ENCODE measurements around the gene RAB13.
A peak's percentile ranks its signal among the peaks of the same experiment; 100 is the strongest.

Gene RAB13

DNA sequence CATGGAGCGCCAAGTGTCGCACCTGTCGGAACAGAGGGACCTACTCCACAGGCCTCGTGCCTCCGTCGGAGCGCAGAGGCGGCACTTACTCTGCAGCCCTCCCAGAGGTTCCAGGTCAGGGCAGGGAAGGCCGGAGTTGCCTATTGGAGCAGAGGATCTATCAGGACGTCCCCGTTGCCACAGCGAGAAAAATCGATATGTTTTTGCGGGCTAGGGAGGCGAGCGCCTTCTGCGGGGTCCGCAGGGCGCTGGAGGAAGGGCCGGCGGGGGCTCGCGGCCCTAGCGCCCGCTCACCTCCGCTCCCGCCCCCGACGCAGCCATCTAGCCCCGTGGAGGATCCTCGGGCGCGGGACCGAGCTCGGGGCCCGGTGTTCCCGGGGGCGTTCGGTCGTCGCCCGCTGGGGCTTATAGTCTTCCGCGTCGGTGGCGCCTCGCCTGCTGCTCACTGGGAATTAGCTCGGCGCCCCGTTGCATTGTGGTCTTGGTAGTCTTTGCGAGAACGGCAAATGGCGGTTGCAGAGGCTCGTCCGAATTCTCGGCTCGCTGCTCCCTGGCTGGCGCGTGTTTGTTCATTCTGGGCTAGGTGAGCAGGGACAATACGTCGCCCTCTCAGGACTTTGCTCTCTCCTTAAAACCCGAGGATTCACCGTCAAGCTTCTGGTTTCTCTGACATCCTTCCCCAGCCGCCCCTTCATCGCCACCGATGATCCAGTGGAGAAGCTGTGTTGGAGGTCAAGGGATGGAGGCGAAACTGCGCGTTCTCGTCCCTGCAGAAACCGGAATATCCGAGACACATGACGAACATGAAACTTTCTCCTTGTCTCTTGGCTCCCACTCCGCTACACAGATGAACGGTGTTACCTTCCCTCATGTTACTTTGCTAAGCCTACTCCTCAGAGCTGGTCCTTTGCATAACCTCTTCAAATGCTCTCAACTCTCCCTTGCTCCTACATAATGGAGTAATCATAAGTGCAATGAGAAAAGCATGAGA, 8.6 kb downstream of the RAB13 start, which contains the start of gene JTB:
Gene JTB (minus strand): TSS at position 425 of the 991 bp plus-strand sequence. CDS start 422 bp downstream, at position 3.
- peak; percentile 73 to 74 for DNase-seq

DNA sequence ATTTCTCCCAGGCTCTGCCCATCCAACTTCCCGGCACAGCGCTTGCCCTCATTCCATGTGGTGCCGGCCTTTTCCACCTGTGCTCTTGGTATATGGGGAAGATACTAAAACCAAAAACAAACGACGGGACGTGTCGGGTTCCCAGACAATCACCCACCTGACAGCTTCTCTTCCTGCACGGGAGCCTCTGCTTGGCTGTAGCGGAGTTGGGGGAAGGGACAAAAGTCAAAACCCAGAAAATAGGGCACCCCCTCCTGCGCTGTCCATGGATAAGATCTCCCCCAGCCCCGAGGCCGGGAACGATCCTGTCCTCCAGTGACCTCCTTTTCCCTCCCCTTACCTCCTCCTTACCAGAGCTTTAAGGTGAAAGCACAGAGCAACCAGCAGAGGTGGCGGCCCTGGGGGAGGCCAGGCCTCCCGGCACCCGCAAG, 9.3 kb downstream of the RAB13 start:
- DNase-seq, result no peak

DNA sequence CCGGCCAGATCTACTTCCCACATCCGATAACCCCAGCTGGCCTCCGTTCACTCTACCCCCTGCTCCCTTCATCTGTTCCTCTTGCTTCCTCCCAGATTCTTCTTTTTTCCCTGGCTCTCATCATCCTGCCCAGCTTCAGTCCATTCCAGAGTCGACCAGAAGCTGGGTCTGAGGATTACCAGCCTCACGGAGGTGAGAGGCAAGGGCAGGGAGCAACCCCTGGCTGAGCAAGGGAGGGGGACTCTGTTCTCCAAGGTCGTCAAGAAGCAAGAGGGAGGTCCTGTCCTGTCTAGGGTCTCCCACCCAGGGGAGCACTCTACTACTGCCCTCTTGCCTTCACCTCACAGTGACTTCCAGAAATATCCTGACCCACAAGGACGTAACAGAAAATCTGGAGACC, 12.6 kb downstream of the RAB13 start:
- DNase-seq, result no peak

DNA sequence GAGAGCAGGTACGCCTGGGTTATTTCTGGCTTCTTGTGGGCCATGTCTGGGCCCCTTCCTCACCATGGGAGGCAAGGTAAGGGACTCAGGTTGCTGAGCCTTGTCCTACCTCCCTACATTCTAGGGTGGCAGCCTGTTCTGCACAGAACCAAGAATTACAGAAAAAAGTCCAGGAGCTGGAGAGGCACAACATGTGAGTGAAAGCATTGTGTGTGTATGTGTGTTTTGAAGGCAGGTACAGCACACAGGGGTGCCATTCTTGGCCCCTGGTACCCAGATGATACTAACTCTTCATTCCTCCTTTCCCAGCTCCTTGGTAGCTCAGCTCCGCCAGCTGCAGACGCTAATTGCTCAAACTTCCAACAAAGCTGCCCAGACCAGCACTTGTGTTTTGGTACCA, 13.1 kb downstream of the RAB13 start:
- no peak for DNase-seq

DNA sequence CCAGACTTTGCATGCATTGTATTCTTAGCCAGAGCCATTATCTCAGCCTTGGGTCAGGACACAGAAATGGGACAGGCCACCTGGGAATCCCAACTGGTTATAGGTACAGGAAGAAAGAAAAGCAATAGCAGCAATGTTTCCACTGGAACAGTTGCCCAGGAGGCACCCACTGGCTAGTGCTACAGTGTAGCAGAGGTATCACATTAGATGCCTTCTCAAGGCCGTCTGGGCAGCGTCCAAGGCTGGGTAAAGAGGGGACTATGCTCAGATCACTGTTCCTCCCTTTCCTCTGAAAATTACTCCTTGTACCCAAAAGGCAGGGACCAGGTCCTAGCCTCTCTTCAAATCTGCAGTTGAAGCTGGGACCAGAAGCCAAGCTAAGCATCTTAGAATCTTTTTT, 15.8 kb downstream of the RAB13 start:
- DNase-seq, result no peak

DNA sequence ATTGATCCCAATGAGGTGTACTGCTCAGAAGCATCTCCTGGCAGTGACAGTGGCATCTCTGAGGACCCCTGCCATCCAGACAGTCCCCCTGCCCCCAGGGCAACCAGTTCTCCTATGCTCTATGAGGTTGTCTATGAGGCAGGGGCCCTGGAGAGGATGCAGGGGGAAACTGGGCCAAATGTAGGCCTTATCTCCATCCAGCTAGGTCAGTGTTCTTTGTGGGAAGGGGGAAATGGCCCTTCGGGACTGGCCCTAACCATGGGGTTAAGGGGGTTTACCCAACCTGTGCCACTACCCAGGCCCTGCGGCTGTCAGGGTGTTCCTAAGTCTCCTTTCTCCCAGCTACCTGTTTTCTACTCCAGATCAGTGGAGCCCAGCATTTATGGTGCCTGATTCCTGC, 17.2 kb downstream of the RAB13 start:
- no peak for DNase-seq

DNA sequence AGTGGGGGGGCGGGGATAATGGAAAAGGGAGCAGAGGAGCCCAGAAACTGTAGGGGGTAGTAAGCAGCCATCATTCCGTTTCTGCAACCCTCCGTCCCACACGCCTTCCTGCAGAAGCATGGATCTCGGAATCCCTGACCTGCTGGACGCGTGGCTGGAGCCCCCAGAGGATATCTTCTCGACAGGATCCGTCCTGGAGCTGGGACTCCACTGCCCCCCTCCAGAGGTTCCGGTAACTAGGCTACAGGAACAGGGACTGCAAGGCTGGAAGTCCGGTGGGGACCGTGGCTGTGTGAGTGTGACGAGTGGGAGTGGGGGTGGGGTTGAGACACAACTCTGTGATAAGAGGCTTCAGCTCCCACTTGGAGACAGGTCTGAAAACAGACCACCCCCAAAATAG, 17.7 kb downstream of the RAB13 start:
- no peak for DNase-seq

DNA sequence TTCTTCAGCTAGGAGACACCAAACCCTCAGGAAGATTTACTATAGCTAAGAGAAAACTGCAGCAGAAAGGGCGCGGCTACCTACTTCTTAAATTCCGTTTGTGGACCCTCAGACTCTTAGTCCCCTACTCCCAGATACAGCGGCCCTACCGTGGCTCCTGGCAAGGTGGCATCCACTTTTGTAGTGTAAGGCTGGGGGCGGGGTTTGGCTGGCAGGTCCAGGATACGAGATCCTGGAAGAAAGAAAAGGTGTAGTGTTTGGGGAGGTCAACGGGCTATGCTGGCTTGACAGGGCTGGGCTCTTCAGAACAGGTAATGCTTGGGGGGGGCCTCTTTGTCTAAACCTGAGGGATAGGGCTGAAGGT, 18.2 kb downstream of the RAB13 start:
- DNase-seq, result no peak

DNA sequence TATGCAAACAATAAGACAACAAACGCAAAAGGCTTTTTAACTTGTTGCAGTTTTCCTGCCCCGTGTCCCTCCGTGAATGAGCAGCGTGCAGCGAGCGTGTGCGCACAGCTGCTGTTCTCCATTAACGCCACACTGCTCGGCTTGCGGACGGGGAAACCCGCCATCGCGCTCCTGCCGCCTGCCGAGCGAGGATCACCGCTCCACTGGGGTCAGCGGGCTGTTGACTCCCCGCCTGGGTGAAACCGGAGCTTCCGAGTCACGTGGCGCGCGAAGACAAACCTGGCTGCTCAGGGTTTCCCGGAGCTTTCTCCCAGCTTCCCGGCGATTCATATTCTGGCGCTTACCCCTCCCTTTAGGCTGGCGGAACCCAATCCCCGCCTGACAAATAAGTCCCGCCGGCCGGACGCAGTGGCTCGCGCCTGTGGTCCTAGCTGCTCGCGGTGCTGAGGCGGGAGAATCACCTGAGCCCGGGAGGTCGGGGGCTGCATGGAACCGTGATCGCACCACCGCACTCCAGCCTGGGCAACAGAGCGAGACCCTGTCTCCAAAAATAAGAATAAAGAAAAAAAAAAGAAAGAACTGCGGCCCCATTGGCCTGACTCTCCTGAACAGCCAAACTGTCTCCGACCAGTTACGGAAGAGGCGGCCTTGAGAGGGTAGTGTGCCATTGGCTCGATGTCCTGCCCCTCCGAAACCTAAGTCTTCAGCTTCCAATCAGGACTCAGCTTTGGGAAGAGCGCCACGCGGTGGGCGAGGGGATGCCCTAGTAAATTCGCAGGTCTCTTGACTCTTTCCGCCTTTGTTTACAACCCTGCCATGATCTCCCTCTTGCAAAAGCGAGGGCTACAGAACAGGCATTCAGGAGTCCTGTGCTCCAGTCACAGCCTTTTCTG, 18.8 kb downstream of the RAB13 start, which contains the start of gene CREB3L4:
Gene CREB3L4 (plus strand): TSS at position 796 of the 893 bp plus-strand sequence. CDS start 624 bp downstream, outside the sequence.
- peak; percentile 95 to 97 for DNase-seq

DNA sequence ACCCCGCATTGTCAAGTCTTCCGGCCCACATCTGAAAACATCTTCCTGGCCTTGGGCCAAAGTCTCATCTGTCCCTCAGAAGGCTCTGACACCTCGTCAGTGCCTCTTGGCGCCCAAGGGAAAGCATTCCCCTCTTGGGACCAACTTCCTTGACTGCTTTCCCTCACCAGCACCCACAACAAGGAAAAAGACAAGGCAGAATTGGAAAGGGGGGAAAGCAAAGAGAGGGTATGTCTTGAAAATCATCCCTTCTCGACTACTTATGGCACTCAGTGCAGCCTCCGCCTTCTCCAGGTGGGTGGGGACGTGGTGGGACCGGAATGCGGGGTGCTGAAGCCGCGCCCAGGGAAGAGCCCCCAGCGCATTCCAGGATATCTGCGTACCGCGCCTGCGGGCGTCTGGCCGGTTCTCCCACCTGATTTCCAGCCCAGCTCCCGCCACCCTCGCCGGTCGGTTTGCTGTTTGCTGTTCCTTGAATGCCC, 22.2 kb downstream of the RAB13 start:
- DNase-seq, result no peak

DNA sequence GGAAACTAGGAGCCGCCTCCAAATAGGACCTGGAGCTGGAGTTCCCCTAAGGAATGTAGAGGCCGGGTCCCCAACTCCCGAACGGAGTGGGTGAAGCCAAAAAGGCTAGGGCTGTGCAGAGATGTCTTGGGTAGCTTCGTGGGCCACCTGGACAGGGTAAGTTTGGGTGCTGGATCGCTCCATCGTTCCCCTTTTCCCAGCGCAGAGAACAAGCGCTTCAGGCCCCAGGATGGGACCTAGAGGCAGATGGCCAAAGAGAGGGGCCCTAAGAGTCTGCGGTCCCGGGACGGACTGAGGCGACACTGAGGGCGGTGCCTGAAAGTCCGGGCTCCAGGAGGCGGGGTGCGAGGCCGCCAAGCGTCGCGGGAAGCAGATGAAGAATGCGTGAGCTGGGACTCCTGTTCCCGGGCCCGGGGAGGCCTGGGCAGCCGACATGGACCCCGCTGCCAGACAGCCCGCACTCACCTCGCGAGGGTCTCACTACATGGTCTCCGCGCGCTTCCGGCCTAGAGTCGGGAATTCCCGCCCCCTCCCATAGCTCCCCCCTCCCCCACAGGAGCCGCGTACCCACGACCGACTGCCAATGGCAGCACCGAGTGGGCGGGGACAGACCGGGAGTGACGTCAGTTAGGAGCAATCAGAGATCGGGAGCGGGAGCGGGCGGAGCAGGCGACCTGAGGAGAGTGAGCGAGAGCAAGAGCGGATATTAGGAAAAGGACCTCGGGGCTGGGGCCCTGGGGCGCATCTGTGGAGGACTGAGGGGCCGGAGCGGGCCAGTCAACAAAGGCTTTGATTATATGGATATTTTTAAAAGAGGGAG, 22.9 kb downstream of the RAB13 start, which contains the start of gene SLC39A1:
Gene SLC39A1 (minus strand): TSS at position 508 of the 820 bp plus-strand sequence. CDS start 822 bp downstream, outside the sequence.
- DNase-seq, result peak; percentile 85 to 88

DNA sequence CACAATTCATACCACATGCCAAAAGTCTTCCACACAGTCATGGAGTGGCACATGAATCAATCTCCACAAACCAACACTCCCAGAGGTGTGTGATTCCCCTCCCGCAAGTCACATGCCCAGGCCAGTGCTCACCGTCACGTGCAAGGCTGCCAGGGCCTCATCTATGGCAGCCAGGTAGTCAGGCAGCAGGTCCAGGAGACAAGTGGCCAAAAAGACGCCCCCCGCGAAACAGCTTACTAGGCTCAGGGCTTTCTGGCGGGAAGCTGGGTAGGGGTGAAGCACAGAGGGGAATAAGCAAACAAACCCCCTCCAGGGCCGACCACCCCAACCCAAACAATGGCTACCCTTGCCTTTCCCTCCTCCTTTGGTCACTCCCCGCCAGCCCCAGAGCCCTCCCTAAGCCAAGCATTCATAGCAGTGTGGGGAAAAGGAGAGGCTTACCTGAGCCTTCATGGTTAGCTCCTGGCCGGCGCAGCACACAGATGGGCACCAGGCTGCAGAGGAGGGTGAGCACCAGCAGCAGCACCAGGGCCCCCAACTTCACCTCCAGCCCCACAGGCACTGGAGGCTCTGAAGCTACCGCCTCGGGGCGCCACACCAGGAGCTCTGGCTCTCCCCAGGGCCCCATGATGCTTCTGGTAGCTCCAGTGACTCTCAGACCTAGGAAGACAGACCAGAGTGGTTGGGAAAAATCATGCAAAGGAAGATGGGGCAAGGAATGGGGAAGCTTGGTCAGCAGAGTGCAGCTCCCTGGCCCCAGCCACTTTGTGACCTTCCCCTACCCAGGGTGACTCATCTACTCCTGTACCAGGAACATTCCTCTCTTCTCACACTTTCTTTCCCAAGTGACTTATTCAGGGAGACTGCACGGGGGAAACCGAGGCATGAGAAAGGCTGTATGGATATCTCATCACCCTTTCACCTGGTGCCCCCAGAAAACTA, 23.8 kb downstream of the RAB13 start:
- DNase-seq, result peak in 1 of 2 experiments; percentile 14

DNA sequence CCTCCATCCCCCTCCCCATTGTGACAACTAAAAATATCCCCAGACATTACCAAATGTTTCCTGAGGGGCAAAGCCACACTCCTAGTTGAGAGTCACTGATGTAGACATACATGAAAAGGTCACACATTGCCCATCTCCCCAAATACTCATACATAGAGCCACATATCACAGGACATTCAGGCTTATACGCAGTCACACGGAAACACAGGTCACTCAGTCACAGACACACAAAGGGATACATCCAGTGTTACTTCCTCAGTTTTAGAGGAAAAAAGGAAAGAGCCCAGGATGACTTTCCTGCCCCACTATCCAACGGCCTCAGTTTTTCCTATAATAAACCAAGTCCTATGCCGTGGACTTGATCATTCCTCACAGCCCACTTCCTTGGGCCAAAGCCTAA, 24.7 kb downstream of the RAB13 start:
- DNase-seq, result no peak

DNA sequence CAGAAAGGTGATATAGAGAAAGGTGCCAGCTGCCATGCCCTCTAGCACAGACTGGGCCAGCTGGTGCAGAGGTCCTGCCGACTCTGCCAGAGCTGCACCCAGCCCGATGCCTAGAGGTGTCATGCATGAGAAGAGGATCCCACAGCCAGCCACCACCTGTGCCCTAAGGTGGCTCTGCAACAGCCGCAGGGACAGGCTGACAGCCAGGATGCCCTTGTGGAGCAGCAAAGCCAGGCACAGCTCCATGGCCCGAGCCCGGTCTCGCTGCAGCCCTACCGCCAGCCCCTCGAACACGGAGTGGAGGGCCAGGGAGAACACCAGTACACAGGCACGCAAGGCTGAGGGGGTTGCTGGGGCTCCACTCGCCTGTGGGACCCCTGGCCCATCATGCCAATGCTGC, 25.9 kb downstream of the RAB13 start:
- no peak for DNase-seq

DNA sequence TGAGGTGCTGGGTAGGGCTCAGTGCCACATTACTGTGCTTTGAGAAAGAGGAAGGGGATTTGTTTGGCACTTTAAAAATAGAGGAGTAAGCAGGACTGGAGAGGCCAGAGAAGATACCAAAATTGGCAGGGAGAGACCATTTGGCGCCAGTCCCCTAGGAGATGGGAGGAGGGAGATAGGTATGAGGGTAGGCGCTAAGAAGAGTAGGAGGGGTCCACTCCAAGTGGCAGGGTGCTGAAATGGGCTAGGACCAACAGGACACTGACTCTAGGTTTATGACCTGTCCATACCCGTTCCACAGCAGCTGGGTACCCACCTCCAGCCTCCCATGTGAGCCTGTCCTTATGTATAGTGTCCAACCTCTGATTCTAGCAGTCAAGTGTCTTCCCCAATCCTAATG, 26.7 kb downstream of the RAB13 start:
- DNase-seq, result no peak

DNA sequence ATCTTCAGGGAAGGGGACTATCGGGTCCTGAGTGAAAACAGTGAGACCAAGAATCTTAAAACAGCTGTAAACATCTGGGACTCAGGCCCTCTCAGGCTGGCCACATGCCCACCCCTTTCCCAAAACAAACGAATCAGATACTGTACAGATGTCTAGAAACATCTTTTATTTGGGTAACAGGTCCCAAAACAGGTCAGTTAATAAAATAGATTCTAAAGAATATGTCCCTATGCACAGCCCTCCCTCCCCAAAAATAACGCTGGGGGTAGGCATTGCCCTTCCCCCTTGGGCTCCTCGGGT, 27.2 kb downstream of the RAB13 start:
- DNase-seq, result no peak

DNA sequence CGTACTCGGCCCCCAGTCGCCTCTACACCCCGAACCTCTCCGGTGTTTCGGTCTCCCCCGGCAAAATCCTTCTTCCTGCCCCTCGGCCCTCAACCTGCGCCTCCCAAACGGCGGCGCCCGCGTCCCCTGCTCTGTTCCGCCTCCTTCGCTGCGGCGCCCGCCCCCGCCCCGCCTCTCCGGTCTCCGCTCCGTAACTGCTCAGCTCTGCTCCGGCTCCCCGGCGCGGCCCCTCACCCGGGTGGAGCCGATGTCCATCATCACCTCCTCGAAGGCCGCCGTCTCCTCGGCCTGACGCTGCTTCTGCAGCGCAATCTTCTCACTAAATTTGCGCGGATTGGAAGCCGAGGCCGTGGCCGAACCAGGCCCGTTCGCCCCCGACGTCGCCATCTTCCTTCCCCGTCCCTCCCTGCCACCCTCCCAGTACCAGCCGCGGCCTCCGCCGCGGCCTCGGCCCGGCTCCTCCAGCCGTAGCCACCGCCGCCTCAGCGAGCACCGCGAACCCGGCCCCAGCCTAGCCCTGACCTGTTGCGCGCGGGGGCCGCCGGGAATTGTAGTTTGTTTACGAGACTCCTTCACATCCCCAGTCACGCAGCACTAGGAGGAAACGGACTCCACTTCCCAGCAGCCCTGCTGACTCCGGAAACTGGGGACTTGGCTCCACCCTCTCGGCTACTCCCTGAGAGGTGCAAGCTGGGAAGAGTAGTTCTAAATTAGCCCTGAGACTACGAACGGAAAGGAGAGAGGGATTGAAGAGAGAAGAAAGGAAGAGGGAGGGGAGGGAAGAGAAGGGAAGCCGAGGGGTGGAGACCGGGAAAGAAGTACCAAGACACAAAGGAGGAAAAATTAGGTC, 27.8 kb downstream of the RAB13 start, which contains the start of gene CRTC2:
Gene CRTC2 (minus strand): TSS at position 502 of the 850 bp plus-strand sequence. CDS start 115 bp downstream, at position 387.
- peak; percentile 96 to 98 for DNase-seq

DNA sequence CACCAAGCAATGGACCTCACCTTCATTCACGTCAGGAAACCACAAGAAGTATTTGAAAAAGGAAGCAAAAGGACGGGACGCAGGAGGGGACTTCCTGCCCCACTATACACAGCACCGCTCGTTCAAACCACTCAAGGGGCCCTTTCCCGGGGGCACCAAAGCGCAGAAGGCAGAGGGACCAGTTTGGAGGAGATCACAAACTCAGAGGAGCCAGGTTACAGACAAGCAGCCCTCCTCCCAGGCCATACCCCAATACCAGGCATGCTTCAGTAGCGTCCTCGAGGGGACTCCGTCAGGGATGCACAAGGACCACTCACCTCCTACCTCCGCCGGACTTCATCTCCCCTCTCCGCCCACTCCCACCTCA, 28.4 kb downstream of the RAB13 start:
- peak in 1 of 2 experiments; percentile 30 for DNase-seq

DNA sequence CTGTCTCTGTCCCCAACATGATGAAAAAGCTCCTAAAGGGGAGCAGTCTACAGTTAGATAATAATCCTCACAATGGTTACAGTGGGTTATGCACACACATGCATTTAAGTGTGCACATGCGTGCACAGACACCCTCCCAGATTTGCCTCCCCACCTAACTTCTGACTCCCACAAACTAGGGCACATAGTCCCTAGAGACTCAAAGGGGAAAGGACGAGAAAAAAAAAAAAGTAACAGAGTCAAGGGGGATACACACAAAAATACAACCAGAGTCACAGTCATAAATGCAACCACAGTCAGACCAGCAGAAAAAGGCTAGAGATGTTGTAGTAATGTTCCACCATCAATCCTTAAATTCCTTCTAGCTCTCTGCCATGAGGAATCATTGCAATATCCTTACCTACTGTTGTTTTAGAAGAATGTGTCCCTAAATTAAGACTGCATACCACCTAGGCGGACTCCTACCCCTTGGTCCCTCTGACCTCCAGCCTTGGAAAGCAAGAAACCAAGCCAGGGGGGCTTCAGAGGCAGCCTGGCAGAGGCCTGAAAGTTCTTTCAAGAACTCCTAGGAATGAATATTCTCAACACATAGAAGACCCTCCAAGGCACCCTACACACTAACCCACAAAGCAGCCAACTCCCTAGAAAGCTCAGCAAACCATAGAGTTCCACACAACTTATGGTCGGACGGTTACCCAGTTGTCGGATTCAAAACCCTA, 29.0 kb downstream of the RAB13 start:
- DNase-seq, result no peak
